Osteoblast (primary cell): Measurements from ENCODE around the gene SCAANT1. TPM values are rescaled to one million over a fixed set of nuclear protein-coding genes. Genes with fewer than 3 reads are reported as not detected.

Experiments
- DNase-seq: peaks from one replicate; pipeline ENCODE4 v3.0.0; 2011; ENCODE audit warnings: low spot score, mixed read lengths; ENCODE audit not compliant: insufficient read length; ENCODE audit errors: missing footprints
- H2AFZ ChIP-seq: 2 replicates; pipeline ENCODE4 v1.6.0; 2011; ENCODE audit warnings: mild to moderate bottlenecking, low read length
- H3K27ac ChIP-seq: 2 replicates; pipeline ENCODE4 v1.5.1; 2011; ENCODE audit warnings: mild to moderate bottlenecking, low read depth, low read length, moderate library complexity
- H3K27me3 ChIP-seq: 2 replicates; pipeline ENCODE4 v1.6.0; 2012; ENCODE audit warnings: mild to moderate bottlenecking, control low read depth, inconsistent platforms, low read length, moderate library complexity; ENCODE audit not compliant: insufficient read depth
- H3K36me3 ChIP-seq: 2 replicates; pipeline ENCODE4 v1.5.1; 2011; ENCODE audit warnings: mild to moderate bottlenecking, low read length, control low read depth, moderate library complexity; ENCODE audit not compliant: insufficient read depth
- H3K4me1 ChIP-seq: 2 replicates; pipeline ENCODE4 v1.5.1; 2011; ENCODE audit warnings: mild to moderate bottlenecking, low read length, control low read depth, moderate library complexity; ENCODE audit not compliant: insufficient read depth
- H3K4me2 ChIP-seq: 2 replicates; pipeline ENCODE4 v1.6.0; 2011; ENCODE audit warnings: mild to moderate bottlenecking, low read length; ENCODE audit not compliant: insufficient read depth
- H3K4me3 ChIP-seq: fragments of 200-600 bp; sonication (generic); 3 replicates; pipeline ENCODE4 v1.5.1; 2012; ENCODE audit warnings: mild to moderate bottlenecking, low read length, inconsistent platforms; ENCODE audit not compliant: insufficient read depth
- H3K79me2 ChIP-seq: 2 replicates; pipeline ENCODE4 v1.6.0; 2012; ENCODE audit warnings: mild to moderate bottlenecking, low read length, control low read depth, inconsistent platforms; ENCODE audit not compliant: insufficient read depth
- H3K9me3 ChIP-seq: 2 replicates; pipeline ENCODE4 v1.5.1; 2011; ENCODE audit warnings: low read depth, low read length, control low read depth
- H4K20me1 ChIP-seq: 2 replicates; pipeline ENCODE4 v1.6.0; 2012; ENCODE audit warnings: mild to moderate bottlenecking, low read length, control low read depth; ENCODE audit not compliant: insufficient read depth
- CTCF ChIP-seq: IDR thresholded peaks from 2 replicates; pipeline ENCODE4 v1.5.1; 2011; ENCODE audit warnings: mild to moderate bottlenecking, low read depth, low read length, moderate library complexity; ENCODE audit errors: extremely low read depth
- total RNA-seq: library from RNA; depleted of rRNA; stranded (reverse); fragments of >200 nt; gene quantifications from 2 replicates; pipeline ENCODE4 v1.2.3, GENCODE V29; 2012

SCAANT1 gene
- not detected in 2 replicates for total RNA-seq

GRCh38 chr3:63911873-63912767 is at the start of gene SCAANT1:
TSS of gene SCAANT1 (minus strand) at chr3:63912383.
- Histone ChIP-seq H3K27me3 (no peaks in the 10 kb centered on the region), H3K27ac (peak within 1 kb of the TSS; percentile 93), H3K79me2 (peaks cover 64% of the 10 kb centered on the region), H3K36me3 (peaks cover 17% of the 10 kb centered on the region), H4K20me1 (peaks cover 11% of the 10 kb centered on the region), H3K4me2 (peak within 1 kb of the TSS; percentile 96), H3K4me1 (peaks cover 29% of the 10 kb centered on the region), H2AFZ (peak within 1 kb of the TSS; percentile 84), H3K9me3 (no peaks in the 10 kb centered on the region), H3K4me3 (peak within 1 kb of the TSS; percentile 88)
- DNase-seq = peak; percentile 98
- no peak for TF ChIP-seq CTCF

- Histone ChIP-seq H3K4me2 (no peak overlapping the region), H2AFZ (no peak overlapping the region), H3K27me3 (no peaks in the 10 kb centered on the region), H3K27ac (no peak overlapping the region), H3K79me2 (peaks cover 72% of the 10 kb centered on the region), H3K9me3 (no peaks in the 10 kb centered on the region), H3K4me1 (peaks cover 18% of the 10 kb centered on the region), H3K36me3 (no peaks in the 10 kb centered on the region), H4K20me1 (peaks cover 14% of the 10 kb centered on the region), H3K4me3 (no peak overlapping the region)
- TF ChIP-seq CTCF = peak; percentile 54
- DNase-seq = no peak
Observed at GRCh38 chr3:63961891-63962290, 49.7 kb upstream of the SCAANT1 start.

- H3K4me3 ChIP-seq = peak overlapping the region; percentile 71
- H3K27me3 ChIP-seq = no peaks in the 10 kb centered on the region
- H3K27ac ChIP-seq = peak overlapping the region; percentile 79
- H4K20me1 ChIP-seq = peaks cover 16% of the 10 kb centered on the region
- peak overlapping the region; percentile 92 for H3K4me2 ChIP-seq
- DNase-seq = no peak
- H3K36me3 ChIP-seq = no peaks in the 10 kb centered on the region
- peak overlapping the region; percentile 82 for H2AFZ ChIP-seq
- no peak for TF ChIP-seq CTCF
- peaks cover 14% of the 10 kb centered on the region for H3K4me1 ChIP-seq
- peaks cover 71% of the 10 kb centered on the region for H3K79me2 ChIP-seq
- no peaks in the 10 kb centered on the region for H3K9me3 ChIP-seq
Observed at GRCh38 chr3:63960048-63960711, 48.0 kb upstream of the SCAANT1 start.

- Histone ChIP-seq H3K4me2 (no peak overlapping the region), H3K4me3 (no peak overlapping the region), H3K4me1 (peaks cover 9% of the 10 kb centered on the region), H3K36me3 (peaks cover under 1% of the 10 kb centered on the region), H3K79me2 (peaks cover 67% of the 10 kb centered on the region), H3K27me3 (no peaks in the 10 kb centered on the region), H3K9me3 (no peaks in the 10 kb centered on the region), H3K27ac (no peak overlapping the region), H4K20me1 (peaks cover 16% of the 10 kb centered on the region), H2AFZ (no peak overlapping the region)
- no peak for DNase-seq
- no peak for TF ChIP-seq CTCF
Observed at GRCh38 chr3:63959146-63959545, 47.0 kb upstream of the SCAANT1 start.
